SKM-1 (cell line): ENCODE measurements around the gene LTBP1.
"Not testable (repeated sequence)": the region's sequence is repeated elsewhere in the genome, so short reads cannot be mapped to it uniquely, and the experiment has no call there.

Source experiments
- DNase-seq: peaks from one replicate; lab custom pipeline; 2025; ENCODE audit not compliant: unreplicated experiment; lab: John Stamatoyannopoulos, UW

The LTBP1 gene

DNA sequence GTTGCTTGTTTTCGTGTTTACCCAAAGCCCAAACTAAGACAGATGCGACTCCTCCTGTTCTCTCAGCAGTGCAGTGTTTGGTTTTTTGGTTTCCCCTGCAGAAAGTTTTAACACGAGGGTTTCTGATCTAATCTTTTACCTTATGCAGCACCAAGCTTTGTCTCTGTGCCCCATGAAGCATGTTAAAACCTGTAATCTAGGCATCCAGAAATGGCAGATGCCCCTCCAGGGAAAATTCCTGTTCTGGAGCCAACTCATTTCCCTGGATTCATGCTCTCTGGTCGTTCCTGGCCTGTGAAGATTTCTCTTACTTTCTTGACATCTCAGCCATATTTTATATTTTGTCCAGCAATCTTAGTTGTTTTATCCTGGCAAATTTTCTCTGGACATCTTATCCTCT is 91.5 kb downstream of the LTBP1 start:
- DNase-seq: no peak

DNA sequence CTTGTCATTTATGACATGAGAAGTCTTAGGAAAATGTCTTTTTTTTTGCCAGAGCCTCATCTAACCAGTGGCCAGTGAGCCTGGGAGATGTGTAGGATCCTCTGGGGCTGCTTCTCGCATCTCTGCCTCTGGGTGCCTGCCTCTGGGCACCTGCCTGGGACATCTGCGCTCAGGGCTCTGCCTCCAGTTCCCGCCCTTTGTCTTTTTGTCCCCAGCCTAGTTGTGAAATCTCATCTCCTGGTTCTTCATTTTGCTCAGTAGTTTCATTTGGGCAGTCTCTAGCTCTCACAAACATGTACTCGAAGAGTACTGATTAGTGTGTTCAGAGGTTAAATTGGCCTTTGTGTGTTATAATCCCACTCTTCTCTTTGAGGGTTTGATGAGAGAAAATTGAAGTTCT is 92.0 kb downstream of the LTBP1 start:
- no peak for DNase-seq

DNA sequence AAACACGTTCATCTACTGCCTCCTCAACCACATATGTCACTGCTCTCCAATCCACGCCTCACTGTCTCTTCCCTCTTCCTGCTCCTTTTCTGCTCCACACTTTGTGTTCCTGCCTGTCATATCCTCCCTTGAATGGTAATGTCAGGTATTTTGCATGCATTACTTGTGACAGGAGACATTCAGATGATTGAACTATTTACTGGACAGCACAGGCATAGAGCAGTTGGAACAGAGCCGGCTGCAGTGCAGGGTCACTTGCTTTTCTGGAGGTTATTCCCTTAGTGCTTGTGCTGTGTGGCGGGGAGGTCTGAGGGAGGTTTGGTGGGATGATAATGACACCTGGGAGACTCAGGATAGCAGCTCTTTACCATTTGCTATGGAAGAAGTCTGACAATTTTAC is 93.8 kb downstream of the LTBP1 start:
- DNase-seq: no peak

DNA sequence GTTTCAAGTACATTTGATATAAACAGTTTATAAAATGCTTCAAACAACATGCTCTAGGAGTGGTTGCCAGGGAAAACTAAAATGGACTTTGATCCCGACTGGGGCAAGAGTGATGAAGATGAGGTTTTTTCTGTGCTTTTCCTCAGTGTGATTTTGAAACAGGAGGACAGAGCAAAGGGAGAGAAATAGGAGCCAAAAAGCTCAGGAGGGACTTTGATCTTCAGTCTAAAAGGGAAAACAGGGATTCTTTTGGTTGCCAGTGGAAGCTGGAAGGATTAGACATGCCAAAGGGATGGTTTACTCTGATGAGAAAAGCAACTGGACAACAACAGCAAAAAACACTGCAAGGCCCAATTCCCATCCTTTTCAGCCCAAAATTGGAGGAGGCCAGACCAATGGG is 95.5 kb downstream of the LTBP1 start:
- no peak for DNase-seq

DNA sequence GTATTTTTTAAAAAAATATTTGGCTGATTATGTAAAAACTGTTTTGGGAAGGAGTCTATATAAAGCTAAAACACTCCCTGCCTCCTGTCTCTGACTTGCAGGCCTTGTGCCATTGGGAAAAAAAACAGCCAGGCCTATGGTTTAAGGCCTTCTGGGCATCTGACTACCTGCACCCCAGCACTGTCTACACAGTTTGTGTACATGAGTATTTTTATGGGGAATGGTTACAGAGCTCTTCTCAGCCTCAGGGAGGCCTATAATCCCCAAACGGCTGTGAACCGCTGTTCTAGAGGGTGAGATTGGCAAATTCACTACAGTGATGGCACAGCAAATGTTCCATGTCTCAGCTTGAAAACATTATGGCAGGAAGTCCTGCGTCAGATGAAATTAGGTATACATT is 96.1 kb downstream of the LTBP1 start:
- no peak for DNase-seq

DNA sequence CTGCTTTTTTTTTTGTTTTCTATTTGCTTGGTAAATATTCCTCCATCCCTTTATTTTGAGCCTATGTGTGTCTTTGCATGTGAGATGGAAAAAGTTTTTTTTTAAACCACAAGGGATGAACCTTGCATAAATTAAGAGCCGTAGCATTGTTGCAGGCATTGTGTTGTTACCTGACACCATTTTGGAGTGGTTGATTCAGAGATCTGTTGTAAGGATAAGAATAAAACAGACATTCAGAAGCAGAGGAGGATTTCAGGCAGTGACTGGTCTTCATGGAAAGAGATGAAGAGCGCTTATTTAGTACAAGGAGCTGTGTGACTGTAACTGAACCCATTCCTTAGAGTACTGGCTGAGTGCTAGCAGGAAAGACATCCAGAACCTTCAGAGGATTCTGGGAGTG is 101.2 kb downstream of the LTBP1 start:
- DNase-seq: no peak

DNA sequence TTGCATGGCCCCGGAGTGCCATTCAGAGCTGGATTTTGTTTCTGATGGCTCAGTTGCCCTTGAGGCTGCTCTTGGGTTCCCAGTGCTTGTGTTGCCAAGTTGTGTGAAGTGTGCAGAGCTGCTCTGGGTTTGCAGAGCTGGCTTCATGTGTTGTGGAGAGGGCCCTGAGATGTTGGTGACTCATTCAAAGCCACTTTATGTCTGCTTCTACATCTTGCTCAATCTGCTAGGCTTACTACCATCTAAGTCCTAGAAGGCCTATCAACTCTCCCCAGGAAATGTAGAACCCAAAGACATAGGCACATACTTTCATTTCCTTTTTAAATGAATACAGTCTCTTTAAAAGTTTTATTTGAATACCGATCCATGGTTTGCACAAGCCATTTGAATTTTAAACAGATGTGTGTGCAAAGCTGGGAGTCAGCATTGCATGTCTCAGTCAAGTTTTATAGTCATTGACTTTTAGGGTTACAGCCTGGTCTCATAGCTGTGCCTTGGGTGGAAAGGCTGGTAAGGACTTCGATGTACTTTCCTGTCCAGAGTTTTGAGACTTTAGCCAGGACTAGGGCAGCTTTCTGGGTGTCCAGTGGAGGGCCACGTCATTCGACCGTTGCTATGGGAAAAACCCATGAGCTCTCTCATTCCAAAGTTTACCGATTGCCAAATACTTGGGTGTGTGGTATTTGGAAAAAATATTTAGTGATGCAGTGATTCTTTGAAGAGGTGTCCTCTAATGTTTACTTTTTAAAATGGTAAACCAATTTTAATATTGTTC is 105.0 kb downstream of the LTBP1 start:
- DNase-seq: no peak

DNA sequence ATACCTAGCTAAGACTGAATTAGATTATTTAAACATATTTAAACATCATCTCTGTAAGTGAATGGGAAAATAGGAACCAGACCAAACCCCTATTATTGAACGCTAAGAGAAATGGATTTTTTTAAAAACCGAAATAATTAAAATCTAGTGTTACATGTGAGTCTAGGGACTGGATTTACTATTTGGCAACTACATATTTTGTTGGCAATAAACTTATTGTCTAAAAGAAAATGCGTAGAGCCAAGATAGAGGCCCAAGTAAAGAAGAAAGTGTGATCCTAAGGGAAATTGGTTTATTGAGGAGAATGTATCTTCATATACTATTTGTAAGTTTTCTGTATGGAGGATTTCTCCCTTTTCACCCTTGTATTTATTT is 105.6 kb downstream of the LTBP1 start:
- DNase-seq: no peak

DNA sequence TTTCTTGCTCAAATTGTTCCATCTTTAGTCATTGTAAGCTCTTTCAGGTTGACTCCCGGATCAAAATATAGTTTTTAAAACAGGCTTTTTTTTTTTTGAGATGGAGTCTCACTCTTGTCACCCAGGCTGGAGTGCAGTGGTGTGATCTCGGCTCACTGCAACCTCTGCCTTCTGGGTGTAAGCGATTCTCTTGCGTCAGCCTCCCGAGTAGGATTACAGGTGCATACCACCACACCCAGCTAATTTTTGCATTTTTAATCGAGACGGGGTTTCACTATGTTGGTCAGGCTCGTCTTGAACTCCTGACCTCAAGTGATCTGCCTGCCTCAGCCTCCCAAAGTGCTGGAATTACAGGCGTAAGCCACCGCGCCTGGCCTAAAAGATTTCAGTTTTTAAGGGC is 106.0 kb downstream of the LTBP1 start:
- DNase-seq: not testable (repeated sequence)

DNA sequence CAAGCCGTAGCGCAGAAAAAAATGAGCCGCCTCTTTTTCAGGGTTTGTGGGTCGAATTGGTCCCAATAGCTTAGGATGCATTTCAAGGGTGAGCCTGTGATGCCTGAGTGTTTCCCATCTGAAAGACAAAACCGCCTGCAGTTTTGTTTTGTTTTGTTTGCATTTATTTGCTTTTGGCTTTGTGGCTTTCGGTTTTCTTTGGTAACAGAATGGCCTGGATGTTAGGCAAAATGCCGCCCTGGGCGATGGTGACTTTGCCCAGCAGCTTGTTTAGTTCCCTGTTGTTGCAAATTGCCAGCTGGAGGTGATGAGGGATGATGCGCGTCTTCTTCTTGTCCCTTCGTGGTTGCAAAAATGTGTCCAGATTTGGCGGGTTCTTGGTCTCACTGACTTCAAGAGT is 109.4 kb downstream of the LTBP1 start:
- no peak for DNase-seq

DNA sequence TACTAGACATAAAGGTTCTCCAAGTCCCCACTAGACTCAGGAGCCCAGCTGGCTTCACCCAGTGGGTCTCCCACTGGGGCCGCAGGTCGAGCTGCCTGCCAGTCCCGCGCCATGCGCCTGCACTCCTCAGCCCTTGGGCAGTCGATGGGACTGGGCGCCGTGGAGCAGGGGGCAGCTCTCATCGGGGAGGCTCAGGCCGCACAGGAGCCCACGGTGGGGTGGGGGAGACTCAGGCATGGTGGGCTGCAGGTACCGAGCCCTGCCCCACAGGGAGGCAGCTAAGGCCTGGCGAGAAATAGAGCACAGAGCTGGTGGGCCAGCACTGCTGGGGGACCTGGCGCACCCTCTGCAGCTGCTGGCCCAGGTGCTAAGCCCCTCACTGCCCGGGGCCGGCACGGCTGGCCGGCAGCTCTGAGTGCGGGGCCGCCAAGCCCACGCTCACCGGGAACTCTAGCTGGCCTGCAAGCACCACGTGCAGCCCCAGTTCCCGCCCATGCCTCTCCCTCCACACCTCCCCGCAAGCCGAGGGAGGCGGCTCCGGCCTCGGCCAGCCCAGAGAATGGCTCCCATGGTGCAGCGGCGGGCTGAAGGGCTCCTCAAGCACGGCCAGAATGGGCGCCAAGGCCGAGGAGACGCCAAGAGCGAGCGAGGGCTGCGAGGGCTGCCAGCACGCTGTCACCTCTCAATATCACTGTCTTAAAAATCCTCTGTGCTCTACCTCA is 110.7 kb downstream of the LTBP1 start:
- not testable (repeated sequence) for DNase-seq

DNA sequence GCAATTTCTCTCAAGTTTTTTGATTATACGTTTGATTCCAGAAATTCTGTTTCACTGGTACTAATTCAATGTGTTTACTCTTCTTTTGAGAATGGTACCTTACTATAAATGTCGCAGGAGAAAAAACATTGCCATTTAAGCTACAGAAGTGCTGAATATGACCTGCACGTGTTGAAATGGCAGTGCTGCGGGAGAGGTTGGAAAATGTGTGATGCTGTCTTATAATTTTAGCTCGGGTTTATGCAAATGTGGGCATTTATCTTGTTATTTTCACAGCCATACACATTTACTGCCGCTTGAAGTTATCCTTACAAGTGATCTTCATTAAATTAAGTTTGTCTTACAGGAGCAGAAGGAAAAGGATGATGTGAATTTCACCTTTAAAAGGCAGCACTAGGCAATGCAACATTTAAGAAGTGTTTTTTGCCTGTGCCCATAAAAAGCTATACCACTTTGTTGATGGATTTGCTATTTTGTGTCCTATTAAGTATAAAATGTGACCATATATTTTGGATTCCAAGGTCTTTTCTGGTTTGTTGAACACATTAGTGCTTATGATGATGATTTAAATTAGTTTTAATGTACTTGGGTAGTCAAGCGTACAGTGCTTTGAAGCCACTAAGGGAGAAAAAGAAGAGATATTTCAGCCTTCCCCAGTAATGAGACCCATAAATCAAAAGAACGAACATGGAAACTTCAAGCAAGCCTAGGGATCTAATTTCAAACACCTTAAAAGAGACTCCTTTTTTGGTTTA is 112.1 kb downstream of the LTBP1 start:
- DNase-seq: no peak

DNA sequence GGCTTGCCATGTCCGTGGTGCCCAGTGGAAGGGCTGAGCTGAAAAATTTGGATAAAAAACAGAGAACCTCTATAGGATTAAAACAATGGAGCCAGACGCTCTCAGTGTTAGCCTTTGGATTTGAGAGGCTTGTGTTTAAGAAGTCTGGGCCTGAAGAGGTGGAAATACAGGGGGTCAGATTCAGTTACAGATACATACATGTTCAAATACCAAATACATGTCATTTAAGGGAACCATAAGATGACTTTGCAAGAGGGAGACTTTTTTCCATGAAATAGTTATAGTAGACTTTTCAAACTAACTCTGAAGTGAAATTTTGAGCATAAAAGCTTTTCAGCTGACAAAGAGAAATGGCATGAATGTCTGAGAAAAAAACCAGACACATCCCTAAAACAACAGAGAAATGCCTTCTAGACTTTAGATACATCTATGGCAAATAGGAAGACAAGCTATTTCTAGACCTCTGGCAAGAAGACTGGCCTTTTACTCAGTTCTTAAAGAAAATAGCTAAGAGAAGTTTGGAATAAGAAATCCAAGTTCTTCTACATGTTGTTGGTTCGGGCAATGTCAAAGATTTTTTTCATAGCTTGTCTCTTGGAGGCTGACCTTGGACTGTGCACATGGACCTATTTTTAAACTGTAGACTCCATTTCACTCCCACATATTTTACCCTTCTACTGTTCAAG is 112.9 kb downstream of the LTBP1 start:
- no peak for DNase-seq

DNA sequence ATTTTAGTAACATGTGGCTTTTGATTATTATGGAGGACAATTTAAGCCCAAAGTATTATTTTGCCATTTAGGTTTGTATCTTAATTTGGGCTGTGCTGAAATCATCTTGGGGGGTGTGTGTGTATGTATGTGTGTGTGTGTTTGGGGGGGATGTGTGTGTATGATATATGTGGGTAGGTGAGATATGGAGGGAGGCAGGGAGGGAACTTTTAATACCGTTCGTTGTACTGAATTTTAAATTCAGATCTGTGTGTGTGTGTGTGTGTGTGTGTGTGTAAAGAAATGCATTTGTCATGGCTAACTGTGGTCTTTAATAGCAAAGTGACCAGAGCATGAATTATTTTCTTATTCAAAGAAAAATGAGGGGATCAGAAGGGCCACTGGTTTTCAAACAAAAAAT is 113.7 kb downstream of the LTBP1 start:
- no peak for DNase-seq

DNA sequence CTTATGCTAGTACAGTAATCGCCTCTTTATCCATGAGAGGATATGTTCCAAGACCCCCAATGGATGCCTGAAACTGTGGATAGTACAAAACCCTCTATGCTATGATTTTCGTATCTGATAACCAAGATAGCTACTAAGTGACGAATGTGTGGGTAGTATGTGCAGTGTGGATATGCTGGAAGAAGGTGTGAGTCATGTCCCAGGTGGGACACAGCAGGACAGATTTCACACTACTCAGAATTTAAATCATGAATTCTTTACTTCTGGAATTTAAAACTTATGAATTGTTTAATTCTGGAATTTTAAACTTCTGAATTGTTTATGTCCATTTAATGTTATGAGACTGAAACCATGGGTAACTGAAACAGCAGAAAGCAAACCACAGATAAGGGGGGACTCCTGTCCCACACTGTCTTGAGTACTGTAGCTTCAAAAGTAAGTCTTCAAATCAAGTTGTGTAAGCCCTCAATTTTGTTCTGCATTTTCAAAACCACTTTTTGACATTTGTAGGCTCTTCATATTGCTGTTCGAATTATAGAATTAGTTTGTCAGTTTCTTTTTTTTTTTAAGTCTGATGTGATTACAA is 116.0 kb downstream of the LTBP1 start:
- DNase-seq: no peak

DNA sequence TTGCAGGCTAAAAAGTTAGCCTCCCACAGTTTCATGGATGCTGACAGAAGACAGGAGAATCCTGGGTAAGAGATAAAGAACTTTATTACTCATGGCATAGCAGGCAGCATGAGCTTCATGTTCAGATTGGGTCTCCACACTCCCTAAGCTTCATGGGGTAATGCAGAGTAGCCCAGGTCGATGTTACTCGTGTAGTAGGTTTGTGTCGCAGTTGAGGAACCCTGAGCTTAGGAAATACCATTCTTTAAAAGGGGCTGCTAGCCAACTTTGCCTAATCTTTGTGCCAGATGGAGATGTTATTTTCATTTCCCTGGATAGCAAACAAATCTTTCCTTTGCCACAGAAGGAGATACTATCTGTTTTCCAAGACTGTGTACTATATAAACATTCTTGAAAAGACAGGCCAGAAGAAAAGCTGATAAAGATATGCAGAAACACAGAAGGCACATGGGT is 117.6 kb downstream of the LTBP1 start:
- no peak for DNase-seq

DNA sequence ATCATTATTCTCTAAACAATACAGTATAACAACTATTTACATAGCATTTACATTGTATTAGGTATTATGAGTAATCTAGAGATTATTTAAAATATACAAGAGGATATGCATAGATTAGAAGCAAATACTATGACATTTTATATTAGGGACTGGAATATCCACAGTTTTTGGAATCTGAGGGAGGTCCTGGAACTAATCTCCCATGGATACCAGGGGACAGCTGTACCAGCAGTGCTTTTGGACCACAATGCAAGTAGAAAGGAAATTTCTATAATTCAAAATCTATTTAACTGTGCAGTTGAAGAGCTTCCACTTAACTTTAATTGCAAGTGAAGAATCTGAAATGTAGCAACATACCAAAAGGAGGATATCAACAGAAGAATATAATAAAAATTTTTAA is 120.8 kb downstream of the LTBP1 start:
- DNase-seq: no peak

DNA sequence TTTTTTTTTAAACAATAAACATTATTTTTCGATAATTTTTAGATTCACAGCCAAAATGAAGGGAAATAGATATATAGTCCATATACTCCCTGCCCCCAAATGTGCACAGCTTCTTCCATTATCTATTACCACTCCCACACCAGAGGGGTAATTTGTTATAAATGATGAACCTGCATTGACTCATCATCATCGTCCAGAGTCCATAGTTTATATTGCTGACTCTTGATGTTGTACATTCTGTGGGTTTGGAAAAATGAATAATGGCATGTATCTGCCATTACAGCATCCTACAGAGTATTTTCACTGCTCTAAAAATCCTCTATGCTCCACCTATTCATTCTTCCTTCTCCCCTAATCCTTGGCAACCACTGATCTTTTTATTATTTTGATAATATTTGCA is 121.5 kb downstream of the LTBP1 start:
- no peak for DNase-seq

DNA sequence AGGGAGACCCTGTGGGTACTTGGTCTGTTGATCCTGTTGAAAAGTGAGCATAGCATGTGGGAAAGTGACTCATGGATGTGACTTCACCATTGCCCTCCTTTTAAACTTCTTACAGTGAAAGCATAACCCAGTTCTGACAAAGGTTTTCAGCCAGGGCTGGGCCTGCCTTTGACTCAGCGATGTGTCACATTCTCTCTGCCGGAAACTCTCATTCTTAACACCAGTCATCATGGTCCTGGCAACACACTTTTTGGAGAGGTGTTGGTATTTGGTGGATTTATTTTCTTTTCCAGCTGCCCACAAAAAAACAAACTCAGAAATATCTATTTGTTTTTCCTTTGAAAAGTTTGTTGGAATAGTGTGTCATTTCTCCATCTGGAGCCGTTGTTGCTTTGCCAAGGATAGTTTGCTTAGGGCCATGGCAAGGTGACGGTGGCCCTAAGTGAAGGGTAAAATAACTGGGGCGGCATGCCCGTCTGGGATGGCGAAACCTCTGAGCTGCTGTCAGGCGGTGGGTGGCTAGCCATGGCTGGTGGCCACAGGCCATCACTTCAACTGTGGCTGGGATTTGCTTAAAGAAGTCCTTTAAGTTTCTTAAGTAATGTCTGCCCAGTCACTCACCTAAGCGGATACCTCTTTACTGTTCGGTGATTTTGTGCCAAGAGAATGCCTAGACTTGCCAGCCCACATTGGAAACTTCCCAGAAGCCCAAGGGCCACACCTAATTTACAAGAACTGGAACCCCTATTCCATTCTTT is 123.3 kb downstream of the LTBP1 start:
- no peak for DNase-seq

DNA sequence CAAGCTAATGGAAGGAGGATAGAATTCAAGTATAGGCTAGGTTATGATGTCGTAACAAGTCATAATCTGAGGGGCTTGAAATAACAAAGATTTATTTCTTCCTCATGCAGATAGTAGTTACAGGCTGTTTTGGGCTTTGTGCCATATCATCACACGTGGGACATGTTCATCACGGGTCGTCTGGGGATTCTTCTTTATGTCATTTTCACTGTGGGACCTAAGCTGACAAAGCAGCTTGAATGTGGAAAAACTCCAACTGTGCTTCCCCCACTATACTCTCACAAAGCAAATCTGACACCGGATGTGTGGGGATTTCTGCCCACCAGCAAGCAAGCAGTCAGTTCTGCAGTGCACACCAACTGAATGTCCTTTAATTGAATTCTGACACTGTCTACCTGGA is 124.8 kb downstream of the LTBP1 start:
- DNase-seq: no peak
